HG02884 (cell line): ENCODE results near the gene ATP6V1A.

Experiments
- ATAC-seq: cut with Tn5 transposase; IDR thresholded peaks from one replicate; pipeline ENCODE4 v1.9.1; 2021; ENCODE audit warnings: mild to moderate bottlenecking, moderate library complexity; ENCODE audit not compliant: unreplicated experiment

ATP6V1A gene

GRCh38 chr3:113745756-113746547 lies 883 bp upstream of the ATP6V1A start, which contains the start of gene NAA50:
NAA50 (minus strand) TSS chr3:113746249; CDS start chr3:113745949, 300 bp downstream.
- ATAC-seq: peak; percentile 44

- ATAC-seq: no peak
Measured at GRCh38 chr3:113747283-113748046, 630 bp downstream of the ATP6V1A start.

GRCh38 chr3:113751141-113751540 lies 4.3 kb downstream of the ATP6V1A start:
- ATAC-seq: no peak

GRCh38 chr3:113753376-113753985 lies 6.6 kb downstream of the ATP6V1A start:
- no peak for ATAC-seq

- ATAC-seq: no peak
Measured at GRCh38 chr3:113754494-113755159, 7.8 kb downstream of the ATP6V1A start.

GRCh38 chr3:113758389-113759024 lies 11.7 kb downstream of the ATP6V1A start:
- ATAC-seq: no peak

GRCh38 chr3:113764698-113765097 lies 17.9 kb downstream of the ATP6V1A start:
- ATAC-seq: no peak

GRCh38 chr3:113769551-113769950 lies 22.7 kb downstream of the ATP6V1A start:
- ATAC-seq: no peak

GRCh38 chr3:113771993-113772392 lies 25.2 kb downstream of the ATP6V1A start:
- no peak for ATAC-seq

- no peak for ATAC-seq
Measured at GRCh38 chr3:113773381-113773780, 26.5 kb downstream of the ATP6V1A start.

GRCh38 chr3:113775516-113775915 lies 28.7 kb downstream of the ATP6V1A start:
- no peak for ATAC-seq

GRCh38 chr3:113776564-113776963 lies 29.7 kb downstream of the ATP6V1A start:
- ATAC-seq: no peak

GRCh38 chr3:113783463-113783862 lies 36.6 kb downstream of the ATP6V1A start:
- ATAC-seq: no peak

GRCh38 chr3:113783980-113784379 lies 37.1 kb downstream of the ATP6V1A start:
- ATAC-seq: no peak

- no peak for ATAC-seq
Measured at GRCh38 chr3:113791381-113791780, 44.5 kb downstream of the ATP6V1A start.

- no peak for ATAC-seq
Measured at GRCh38 chr3:113794526-113794925, 47.7 kb downstream of the ATP6V1A start.

GRCh38 chr3:113795693-113796092 lies 48.9 kb downstream of the ATP6V1A start:
- ATAC-seq: no peak

- peak; percentile 45 for ATAC-seq
Measured at GRCh38 chr3:113802795-113803455, 56.1 kb downstream of the ATP6V1A start.

- no peak for ATAC-seq
Measured at GRCh38 chr3:113804661-113805060, 57.8 kb downstream of the ATP6V1A start.

- ATAC-seq: no peak
Measured at GRCh38 chr3:113805249-113805648, 58.4 kb downstream of the ATP6V1A start.
